Stimulated activated CD4-positive, alpha-beta T cell treated with anti-CD3 and anti-CD28 coated beads, Interleukin-12 subunit alpha, Interleukin-12 subunit beta, amount 100 ng/mL, for 4 hours (primary cell): Measurements from ENCODE around the gene AUTS2.
"Not testable (repeated sequence)": the region's sequence is repeated elsewhere in the genome, so short reads cannot be mapped to it uniquely, and the experiment has no call there.

Experiments
- DNase-seq: peaks from one replicate; pipeline ENCODE4 v3.0.0-alpha.2; 2020

Gene AUTS2

GRCh38 chr7:70725448-70725847, 1127.2 kb downstream of the AUTS2 start:
- DNase-seq: no peak

GRCh38 chr7:70726294-70726693, 1128.0 kb downstream of the AUTS2 start:
- DNase-seq: no peak

GRCh38 chr7:70726951-70727378, 1128.7 kb downstream of the AUTS2 start:
- no peak for DNase-seq

GRCh38 chr7:70727861-70728260, 1129.6 kb downstream of the AUTS2 start:
- DNase-seq: no peak

- DNase-seq: no peak
Measured at GRCh38 chr7:70728872-70729552, 1130.7 kb downstream of the AUTS2 start.

GRCh38 chr7:70729553-70730157, 1131.4 kb downstream of the AUTS2 start:
- not testable (repeated sequence) for DNase-seq

- no peak for DNase-seq
Measured at GRCh38 chr7:70730451-70731110, 1132.3 kb downstream of the AUTS2 start.

- no peak for DNase-seq
Measured at GRCh38 chr7:70733090-70733489, 1134.8 kb downstream of the AUTS2 start.

- no peak for DNase-seq
Measured at GRCh38 chr7:70734411-70734810, 1136.1 kb downstream of the AUTS2 start.

GRCh38 chr7:70735313-70735712, 1137.0 kb downstream of the AUTS2 start:
- DNase-seq: no peak

GRCh38 chr7:70736715-70737460, 1138.6 kb downstream of the AUTS2 start:
- no peak for DNase-seq

GRCh38 chr7:70738151-70738885, 1140.0 kb downstream of the AUTS2 start:
- DNase-seq: no peak

GRCh38 chr7:70739646-70740210, 1141.5 kb downstream of the AUTS2 start:
- DNase-seq: no peak

GRCh38 chr7:70741666-70742065, 1143.4 kb downstream of the AUTS2 start:
- DNase-seq: no peak

- DNase-seq: no peak
Measured at GRCh38 chr7:70743531-70744325, 1145.5 kb downstream of the AUTS2 start.

- no peak for DNase-seq
Measured at GRCh38 chr7:70744492-70744891, 1146.2 kb downstream of the AUTS2 start.

- DNase-seq: no peak
Measured at GRCh38 chr7:70749831-70750230, 1151.6 kb downstream of the AUTS2 start.

- no peak for DNase-seq
Measured at GRCh38 chr7:70751895-70752294, 1153.6 kb downstream of the AUTS2 start.

- no peak for DNase-seq
Measured at GRCh38 chr7:70752794-70753241, 1154.5 kb downstream of the AUTS2 start.

GRCh38 chr7:70756789-70757188, 1158.5 kb downstream of the AUTS2 start:
- no peak for DNase-seq

- DNase-seq: no peak
Measured at GRCh38 chr7:70758646-70759045, 1160.4 kb downstream of the AUTS2 start.
